Measurements from ENCODE around the gene SPSB1. TPM values are rescaled to one million over a fixed set of nuclear protein-coding genes. Genes with fewer than 3 reads are reported as not detected.
"Not testable (repeated sequence)": the region's sequence is repeated elsewhere in the genome, so short reads cannot be mapped to it uniquely, and the experiment has no call there.

SPSB1 gene
- polyA plus RNA-seq, 3 donors, result 15.8 to 153 (median 39.6) TPM

GRCh38 chr1:9294405-9294773 is 1.7 kb downstream of the SPSB1 start:
- WGBS, 3 donors, result 38 to 48% (median 38%) methylated on average over 6 of the region's 6 CpGs
- H3K27ac ChIP-seq (ENCODE audit: low read depth, low read length), result peak overlapping the region; percentile 62

DNA sequence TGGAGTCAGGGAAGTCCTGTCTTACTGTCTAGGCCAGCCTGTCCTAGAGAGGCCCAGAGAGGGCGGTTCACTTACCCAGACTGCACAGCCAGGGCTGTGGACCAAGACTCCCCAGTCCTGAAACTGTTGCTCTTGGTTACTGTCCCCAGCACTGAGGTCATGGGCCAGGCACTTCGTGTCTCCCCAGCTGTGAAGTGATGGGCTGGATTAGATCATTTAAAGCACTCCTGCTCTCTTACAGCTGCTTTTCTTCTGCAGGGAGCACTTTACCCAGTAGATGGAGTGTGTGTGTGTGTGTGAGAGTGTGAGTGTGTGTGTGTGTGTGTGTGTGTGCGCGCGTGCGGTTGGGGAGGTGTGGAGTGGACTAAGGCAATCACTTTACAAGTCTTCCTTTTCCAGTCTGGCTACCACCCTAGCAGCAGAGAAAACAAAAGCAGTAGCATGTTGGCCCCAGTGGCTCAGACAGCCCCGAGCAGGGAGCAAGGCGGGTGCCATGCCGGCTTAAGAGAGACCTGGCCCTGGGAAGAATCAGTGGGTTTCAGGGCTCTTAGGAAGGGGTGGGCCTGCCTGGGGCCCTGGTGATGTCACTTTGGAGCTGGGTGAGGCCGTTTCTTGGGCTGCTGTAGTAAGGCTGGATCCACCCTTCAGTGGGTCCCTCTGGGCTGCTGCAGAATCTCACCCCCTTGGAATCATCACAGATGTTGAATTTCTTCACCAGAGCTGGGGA is 2.4 kb downstream of the SPSB1 start:
- no peak overlapping the region for H3K27ac ChIP-seq (ENCODE audit: low read depth, low read length)
- 43 to 79% (median 64%) methylated on average over 10 of the region's 10 CpGs for WGBS, 3 donors

- H3K27ac ChIP-seq (ENCODE audit: low read depth, low read length), result no peak overlapping the region
- 81 to 89% (median 82%) methylated on average over 9 of the region's 9 CpGs for WGBS, 3 donors
Observed at GRCh38 chr1:9295884-9296283, 3.2 kb downstream of the SPSB1 start.

GRCh38 chr1:9296850-9297249 is 4.2 kb downstream of the SPSB1 start:
- H3K27ac ChIP-seq (ENCODE audit: low read depth, low read length), result no peak overlapping the region
- 76 to 91% (median 85%) methylated on average over 6 of the region's 6 CpGs for WGBS, 3 donors

DNA sequence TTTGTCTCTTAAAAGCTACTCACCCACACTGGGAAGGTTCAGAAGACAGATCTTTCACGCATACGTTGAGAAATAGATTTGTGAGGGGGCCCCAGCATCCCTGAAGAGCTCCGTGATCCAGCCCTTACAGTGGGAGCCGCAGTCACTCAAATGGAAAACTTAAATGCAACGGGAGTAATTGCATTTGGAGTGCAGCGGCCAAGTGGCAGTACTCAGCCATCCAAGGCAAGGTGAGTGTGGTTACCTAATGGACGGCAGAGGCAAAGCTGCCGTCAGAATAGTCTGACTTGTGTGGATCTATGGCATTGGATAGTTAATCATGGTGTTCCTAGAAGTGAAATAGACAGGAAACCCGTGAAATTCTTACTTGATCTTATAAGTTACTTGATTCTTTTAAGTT is 5.1 kb downstream of the SPSB1 start:
- H3K27ac ChIP-seq (ENCODE audit: low read depth, low read length), result no peak overlapping the region
- WGBS, 3 donors, result 59 to 92% (median 78%) methylated on average over 9 of the region's 9 CpGs

DNA sequence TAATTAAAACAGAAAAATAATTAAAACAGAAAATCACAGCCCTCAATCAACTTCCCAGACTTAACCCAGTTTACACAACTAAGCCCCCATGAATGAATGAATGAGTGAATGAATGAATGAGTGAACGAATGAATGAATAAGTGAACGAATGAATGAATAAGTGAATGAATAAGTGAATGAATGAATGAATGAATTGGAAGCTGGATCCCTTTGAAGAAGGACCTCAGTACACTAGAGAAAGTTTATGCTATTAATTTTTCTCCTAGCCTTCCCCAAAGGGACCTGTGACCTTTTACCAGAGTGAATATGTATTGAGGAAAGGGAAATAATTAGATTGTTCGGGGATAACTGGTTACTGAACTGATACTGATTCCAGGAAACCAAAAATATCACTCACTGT is 5.6 kb downstream of the SPSB1 start:
- H3K27ac ChIP-seq (ENCODE audit: low read depth, low read length), result no peak overlapping the region
- 0 to 77% (median 55%) methylated on average over 3 of the region's 3 CpGs for WGBS, 3 donors

- H3K27ac ChIP-seq (ENCODE audit: low read depth, low read length), result not testable (repeated sequence)
- WGBS, 3 donors, result 78 to 87% (median 81%) methylated on average over 14 to 16 of the region's 16 CpGs
Observed at GRCh38 chr1:9299571-9300541, 7.2 kb downstream of the SPSB1 start.

GRCh38 chr1:9300573-9300972 is 7.9 kb downstream of the SPSB1 start:
- no peak overlapping the region for H3K27ac ChIP-seq (ENCODE audit: low read depth, low read length)
- 63 to 71% (median 69%) methylated on average over 6 of the region's 6 CpGs for WGBS, 3 donors

DNA sequence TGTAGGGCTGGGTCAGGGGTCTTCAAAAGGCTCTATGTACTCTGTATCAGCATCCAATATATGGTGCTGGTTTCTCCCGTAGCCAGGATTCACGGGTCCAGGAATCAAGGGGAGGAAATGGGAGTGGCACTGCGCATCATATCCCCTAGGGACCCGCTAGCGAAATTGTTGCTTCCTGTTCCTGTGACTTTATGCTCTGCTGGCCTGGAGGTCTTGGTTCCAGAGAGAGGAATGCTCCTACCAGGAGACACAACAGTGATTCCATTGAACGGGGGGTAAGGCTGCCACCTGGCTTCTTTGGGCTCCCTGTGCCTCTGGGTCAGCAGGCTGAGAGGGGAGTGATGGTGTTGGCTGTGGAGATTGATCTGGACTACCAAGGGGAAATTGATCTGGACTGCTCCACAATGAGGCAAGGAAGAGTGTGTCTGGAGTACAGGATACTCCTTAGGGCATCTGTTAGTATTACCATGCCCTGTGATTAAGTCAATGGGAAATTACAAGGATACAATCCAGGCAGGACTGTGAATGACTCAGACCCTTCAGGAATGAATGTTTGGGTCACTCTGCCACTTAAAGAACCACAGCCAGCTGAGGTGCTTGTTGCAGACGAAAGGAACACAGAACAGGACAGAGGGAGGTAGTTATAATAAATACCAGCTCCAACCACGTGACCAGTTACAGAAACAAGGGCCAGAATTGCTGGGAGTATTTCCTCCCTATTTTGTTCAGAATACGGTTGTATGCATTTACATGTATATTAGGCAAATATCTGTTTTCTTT is 10.2 kb downstream of the SPSB1 start:
- 32 to 57% (median 43%) methylated on average over 9 of the region's 9 CpGs for WGBS, 3 donors
- H3K27ac ChIP-seq (ENCODE audit: low read depth, low read length), result no peak overlapping the region

- 81 to 86% (median 81%) methylated on average over 6 of the region's 6 CpGs for WGBS, 3 donors
Observed at GRCh38 chr1:9303916-9304315, 11.2 kb downstream of the SPSB1 start.

DNA sequence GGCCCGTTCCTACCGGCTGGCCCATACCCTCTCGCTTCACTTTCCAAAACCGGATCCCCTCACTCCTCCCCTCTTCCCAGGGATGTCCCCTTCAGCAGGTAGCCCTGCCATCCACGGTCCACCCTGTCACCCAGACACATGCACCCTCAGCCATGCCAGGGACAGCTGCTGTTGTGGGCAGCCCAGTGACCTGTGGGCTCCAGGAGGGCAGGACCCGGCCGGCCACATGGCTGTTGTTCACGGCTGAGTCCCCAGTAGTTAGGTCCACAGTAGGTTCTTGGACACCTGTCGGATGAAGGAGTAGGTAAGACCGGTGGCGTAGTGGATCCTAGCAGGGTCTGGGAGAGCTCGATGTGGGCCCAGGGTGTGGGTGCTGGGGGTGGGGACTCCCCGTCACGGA is 12.5 kb downstream of the SPSB1 start:
- 73 to 92% (median 89%) methylated on average over 14 of the region's 14 CpGs for WGBS, 3 donors
- no peak overlapping the region for H3K27ac ChIP-seq (ENCODE audit: low read depth, low read length)

More at GRCh38 chr1:9303916-9304315, 11.2 kb downstream of the SPSB1 start:
- H3K27ac ChIP-seq (ENCODE audit: low read depth, low read length), result no peak overlapping the region

DNA sequence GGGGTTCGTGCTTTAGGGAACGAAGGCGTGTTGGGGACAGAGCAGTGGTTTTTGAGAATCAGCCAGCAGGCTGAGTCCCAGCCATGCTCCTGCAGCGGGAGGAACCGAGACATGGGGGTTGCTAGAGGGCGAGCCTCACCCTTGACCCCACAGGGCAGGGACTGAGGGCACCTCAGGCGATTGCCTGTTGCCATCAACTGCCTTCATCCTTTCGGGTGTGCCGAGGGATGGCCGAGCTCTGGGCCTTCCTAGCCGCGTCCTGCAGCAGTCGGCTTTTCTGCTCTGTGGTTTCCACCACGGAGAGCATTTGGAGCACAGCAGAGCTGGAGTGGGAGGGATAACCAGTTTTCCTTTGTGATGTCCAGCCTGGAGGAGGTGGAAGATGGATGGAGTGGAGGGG is 13.3 kb downstream of the SPSB1 start:
- no peak overlapping the region for H3K27ac ChIP-seq (ENCODE audit: low read depth, low read length)
- WGBS, 3 donors, result 78 to 93% (median 82%) methylated on average over 14 of the region's 14 CpGs

DNA sequence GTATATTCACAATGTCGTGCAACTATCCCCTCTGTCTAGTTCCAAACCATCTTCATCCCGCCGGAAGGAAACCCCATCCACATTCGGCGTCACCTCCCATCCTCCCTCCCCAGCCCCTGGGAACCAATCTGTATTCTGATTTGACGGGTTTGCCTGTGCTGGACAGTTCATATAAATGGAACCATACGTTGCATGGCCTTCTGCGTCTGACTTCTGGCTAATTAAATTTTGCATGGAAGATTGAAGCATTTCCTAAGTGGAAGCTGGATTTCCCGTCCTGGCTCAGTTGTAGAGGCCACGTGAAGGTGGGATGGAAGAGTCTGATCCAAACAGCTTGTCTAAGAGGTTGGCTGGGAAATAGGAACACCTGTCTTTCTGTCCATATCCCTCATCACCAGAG is 14.6 kb downstream of the SPSB1 start:
- WGBS, 3 donors, result 86 to 94% (median 87%) methylated on average over 10 of the region's 10 CpGs
- no peak overlapping the region for H3K27ac ChIP-seq (ENCODE audit: low read depth, low read length)

GRCh38 chr1:9308236-9308785 is 15.6 kb downstream of the SPSB1 start:
- no peak overlapping the region for H3K27ac ChIP-seq (ENCODE audit: low read depth, low read length)
- 81 to 84% (median 84%) methylated on average over 9 of the region's 9 CpGs for WGBS, 3 donors

- H3K27ac ChIP-seq (ENCODE audit: low read depth, low read length), result no peak overlapping the region
- 89 to 94% (median 94%) methylated on average over 8 of the region's 8 CpGs for WGBS, 3 donors
Observed at GRCh38 chr1:9309080-9309479, 16.4 kb downstream of the SPSB1 start.

DNA sequence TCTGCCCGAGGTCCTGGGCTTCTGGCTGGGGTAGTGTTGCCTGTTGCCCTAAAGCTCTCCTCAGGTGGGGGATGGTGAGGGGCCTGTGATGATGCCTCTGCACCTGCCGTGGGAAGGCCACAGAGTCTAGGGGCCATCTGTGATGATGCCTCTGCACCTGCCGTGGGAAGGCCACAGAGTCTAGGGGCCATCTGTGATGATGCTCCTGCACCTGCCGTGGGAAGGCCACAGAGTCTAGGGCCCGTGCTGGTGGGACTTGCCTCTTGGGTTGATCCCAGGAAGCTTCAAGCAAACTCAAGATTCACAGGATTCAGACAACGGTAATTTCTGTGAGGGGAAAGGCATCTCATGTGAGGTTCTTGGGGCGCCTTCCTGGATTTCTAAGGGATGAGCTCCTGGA is 17.3 kb downstream of the SPSB1 start:
- H3K27ac ChIP-seq (ENCODE audit: low read depth, low read length), result no peak overlapping the region

DNA sequence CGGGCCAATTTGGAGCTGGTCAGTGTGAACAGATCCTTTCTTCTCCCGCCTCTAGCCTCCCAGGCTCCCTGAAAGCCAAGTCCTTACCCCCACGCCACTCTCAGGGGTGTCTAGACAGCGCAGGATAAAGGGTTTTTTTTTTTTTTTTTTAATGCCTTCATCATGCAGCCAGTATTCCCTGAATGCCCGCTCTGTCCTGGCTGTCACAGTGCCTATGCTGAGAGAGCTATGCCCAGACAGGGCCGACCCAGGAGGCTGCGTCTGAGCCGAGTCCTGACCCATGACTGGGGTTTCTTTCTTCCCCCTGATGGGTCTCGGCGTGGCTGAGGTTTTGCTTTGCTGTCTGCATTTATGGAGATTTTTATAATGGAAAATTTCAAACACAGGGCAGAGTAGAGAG is 18.3 kb downstream of the SPSB1 start:
- H3K27ac ChIP-seq (ENCODE audit: low read depth, low read length), result no peak overlapping the region
- WGBS, 3 donors, result 72 to 89% (median 86%) methylated on average over 10 of the region's 10 CpGs

More for the DNA sequence above, 17.3 kb downstream of the SPSB1 start:
- 90 to 96% (median 91%) methylated on average over 7 of the region's 7 CpGs for WGBS, 3 donors

DNA sequence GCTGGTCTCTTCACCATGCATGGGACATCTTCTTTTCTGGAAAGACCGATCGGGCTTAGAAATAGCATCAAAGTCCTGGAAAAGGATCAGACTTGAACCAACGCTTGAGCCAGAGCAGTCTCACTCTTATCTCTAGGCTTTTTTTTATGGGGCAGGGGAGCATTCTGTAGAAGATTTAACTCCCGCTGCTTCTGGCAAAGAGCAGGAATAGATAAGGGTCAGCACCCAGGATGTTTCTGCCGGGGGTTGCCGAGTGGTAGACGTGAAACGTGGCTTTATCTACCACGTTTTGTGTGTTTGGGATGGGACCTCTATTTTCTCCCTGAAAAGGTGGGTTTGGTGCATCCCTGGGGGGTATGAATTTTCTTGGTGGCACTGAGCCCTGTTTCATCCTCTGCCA is 18.8 kb downstream of the SPSB1 start:
- whole genome bisulfite sequencing, 3 donors, result 64 to 78% (median 65%) methylated on average over 9 of the region's 9 CpGs
- H3K27ac ChIP-seq (ENCODE audit: low read depth, low read length), result no peak overlapping the region

Measured in adipose tissue (tissue), 3 donors.